Gastroesophageal sphincter (tissue), 3 donors: ENCODE results near the gene NOS3.

ENCODE experiments used
- EP300 ChIP-seq: sonication (generic); formaldehyde crosslinking; IDR thresholded peaks from one replicate; pipeline ENCODE4 v1.6.1; 2017; ENCODE audit warnings: antibody characterized with exemption, mild to moderate bottlenecking
- POLR2A ChIP-seq, 2 donors: fragments of 450-650 bp; IDR thresholded peaks; one replicate each; pipeline ENCODE4 v1.6.1; 2017; ENCODE audit warnings: antibody characterized with exemption in 2 of 2, mild to moderate bottlenecking in 2 of 2, moderate library complexity in 1 of 2
- POLR2AphosphoS5 ChIP-seq: sonication (generic); formaldehyde crosslinking; IDR thresholded peaks from one replicate; pipeline ENCODE4 v1.6.1; 2017; ENCODE audit warnings: antibody characterized with exemption
- TF ChIP-seq, protein P1 (sequence below), 4 experiments: fragments of 200-600 bp in 2 of 4; fragments of 450-650 bp in 2 of 4; sonication (generic) in 1 of 4; IDR thresholded peaks; one replicate each; pipeline ENCODE4 v1.5.1; 2017 to 2019; ENCODE audit warnings: antibody characterized with exemption in 4 of 4, mild to moderate bottlenecking in 2 of 4, moderate library complexity in 2 of 4

DNA sequence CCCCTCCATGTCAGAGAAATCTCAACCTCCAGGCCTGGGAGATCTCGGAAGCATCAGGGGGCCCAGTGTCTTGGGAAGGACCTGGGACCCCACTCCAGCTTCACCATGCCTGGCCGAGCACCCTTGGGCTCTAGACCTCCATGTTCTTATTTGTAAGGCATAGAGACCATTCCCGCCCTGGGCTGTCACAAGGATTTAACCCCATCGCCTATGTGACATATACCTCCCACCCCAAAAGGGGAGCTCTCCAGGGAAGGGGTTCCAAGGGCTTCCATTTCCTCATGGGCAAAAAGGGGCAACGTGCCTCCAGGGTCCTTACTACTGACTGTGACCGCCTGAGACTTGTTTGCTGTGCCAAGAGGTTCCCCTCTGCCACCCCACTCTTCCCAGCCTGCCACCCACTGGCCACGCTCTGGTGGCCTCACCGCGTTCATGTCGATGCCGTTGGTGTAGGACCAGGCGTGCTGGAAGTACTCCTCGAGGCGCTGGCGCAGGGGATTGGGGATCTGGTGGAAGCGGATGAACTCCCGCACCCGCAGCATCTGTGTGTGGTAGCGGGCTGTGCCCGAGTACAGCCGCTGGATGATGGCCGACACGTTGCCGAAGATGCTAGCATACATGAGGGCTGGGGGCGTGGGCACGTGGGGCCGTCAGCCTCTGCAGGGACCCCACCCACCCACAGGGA lies 40.2 kb upstream of the NOS3 start:
- no peak for TF ChIP-seq EP300
- TF ChIP-seq POLR2A (IDR thresholded peaks at IDR 0.05), result no peak
- TF ChIP-seq, protein P1, sequence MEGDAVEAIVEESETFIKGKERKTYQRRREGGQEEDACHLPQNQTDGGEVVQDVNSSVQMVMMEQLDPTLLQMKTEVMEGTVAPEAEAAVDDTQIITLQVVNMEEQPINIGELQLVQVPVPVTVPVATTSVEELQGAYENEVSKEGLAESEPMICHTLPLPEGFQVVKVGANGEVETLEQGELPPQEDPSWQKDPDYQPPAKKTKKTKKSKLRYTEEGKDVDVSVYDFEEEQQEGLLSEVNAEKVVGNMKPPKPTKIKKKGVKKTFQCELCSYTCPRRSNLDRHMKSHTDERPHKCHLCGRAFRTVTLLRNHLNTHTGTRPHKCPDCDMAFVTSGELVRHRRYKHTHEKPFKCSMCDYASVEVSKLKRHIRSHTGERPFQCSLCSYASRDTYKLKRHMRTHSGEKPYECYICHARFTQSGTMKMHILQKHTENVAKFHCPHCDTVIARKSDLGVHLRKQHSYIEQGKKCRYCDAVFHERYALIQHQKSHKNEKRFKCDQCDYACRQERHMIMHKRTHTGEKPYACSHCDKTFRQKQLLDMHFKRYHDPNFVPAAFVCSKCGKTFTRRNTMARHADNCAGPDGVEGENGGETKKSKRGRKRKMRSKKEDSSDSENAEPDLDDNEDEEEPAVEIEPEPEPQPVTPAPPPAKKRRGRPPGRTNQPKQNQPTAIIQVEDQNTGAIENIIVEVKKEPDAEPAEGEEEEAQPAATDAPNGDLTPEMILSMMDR (IDR thresholded peaks at IDR 0.05), result no peak
- TF ChIP-seq POLR2AphosphoS5, result no peak
